ENCODE measurements around the gene ZNF155.

The ZNF155 gene

GRCh38 chr19:44002566-44003460 lies 18.8 kb downstream of the ZNF155 start, which contains the start of gene ZNF230 (continued):
- TF ChIP-seq ZSCAN23 (tag by site-specific recombination; IDR thresholded peaks at IDR 0.05): 0 out of 2 replicates have a peak, but pooled peaks have one; percentile 59
- TF ChIP-seq ZSCAN18 (tag by site-specific recombination; IDR thresholded peaks at IDR 0.05): peak; percentile 24; the same call in 1 of the 2 replicates
- peak; percentile 32 for TF ChIP-seq SETDB1 (IDR thresholded peaks at IDR 0.05; ENCODE audit: insufficient read length, low read length)
- TF ChIP-seq, protein P1, sequence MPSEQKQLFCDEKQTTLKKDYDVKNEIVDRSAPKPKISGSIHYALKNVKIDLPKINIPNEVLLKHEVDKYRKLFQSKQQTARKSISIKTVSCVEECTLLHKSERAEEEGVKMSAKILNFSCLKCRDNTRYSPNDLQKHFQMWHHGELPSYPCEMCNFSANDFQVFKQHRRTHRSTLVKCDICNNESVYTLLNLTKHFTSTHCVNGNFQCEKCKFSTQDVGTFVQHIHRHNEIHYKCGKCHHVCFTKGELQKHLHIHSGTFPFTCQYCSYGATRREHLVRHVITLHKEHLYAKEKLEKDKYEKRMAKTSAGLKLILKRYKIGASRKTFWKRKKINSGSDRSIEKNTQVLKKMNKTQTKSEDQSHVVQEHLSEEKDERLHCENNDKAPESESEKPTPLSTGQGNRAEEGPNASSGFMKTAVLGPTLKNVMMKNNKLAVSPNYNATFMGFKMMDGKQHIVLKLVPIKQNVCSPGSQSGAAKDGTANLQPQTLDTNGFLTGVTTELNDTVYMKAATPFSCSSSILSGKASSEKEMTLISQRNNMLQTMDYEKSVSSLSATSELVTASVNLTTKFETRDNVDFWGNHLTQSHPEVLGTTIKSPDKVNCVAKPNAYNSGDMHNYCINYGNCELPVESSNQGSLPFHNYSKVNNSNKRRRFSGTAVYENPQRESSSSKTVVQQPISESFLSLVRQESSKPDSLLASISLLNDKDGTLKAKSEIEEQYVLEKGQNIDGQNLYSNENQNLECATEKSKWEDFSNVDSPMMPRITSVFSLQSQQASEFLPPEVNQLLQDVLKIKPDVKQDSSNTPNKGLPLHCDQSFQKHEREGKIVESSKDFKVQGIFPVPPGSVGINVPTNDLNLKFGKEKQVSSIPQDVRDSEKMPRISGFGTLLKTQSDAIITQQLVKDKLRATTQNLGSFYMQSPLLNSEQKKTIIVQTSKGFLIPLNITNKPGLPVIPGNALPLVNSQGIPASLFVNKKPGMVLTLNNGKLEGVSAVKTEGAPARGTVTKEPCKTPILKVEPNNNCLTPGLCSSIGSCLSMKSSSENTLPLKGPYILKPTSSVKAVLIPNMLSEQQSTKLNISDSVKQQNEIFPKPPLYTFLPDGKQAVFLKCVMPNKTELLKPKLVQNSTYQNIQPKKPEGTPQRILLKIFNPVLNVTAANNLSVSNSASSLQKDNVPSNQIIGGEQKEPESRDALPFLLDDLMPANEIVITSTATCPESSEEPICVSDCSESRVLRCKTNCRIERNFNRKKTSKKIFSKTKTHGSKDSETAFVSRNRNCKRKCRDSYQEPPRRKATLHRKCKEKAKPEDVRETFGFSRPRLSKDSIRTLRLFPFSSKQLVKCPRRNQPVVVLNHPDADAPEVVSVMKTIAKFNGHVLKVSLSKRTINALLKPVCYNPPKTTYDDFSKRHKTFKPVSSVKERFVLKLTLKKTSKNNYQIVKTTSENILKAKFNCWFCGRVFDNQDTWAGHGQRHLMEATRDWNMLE (tag by site-specific recombination; conservative IDR thresholded peaks at IDR 0.05; ENCODE audit: low read depth): peak; percentile 92
- TF ChIP-seq ZNF501 (tag by site-specific recombination; IDR thresholded peaks at IDR 0.05): peak; percentile 89
- TF ChIP-seq ZNF621 (tag by site-specific recombination; IDR thresholded peaks at IDR 0.05): no peak
- TF ChIP-seq ZFP69B (tag by site-specific recombination; IDR thresholded peaks at IDR 0.05): peak; percentile 88
- peak; percentile 70 for TF ChIP-seq ZNF2 (tag by site-specific recombination; IDR thresholded peaks at IDR 0.05)
- TF ChIP-seq REST (tag by site-specific recombination; IDR thresholded peaks at IDR 0.05): peak; percentile 64
- TF ChIP-seq PRDM10 (tag by site-specific recombination; IDR thresholded peaks at IDR 0.05): peak; percentile 99
- TF ChIP-seq ZBTB17 (tag by site-specific recombination; IDR thresholded peaks at IDR 0.05): peak; percentile 100
- TF ChIP-seq ZNF530 (tag by site-specific recombination; IDR thresholded peaks at IDR 0.05; ENCODE audit: low read depth): peak; percentile 16; the same call in 1 of the 2 replicates
- no peak for TF ChIP-seq ZNF274 (IDR thresholded peaks at IDR 0.05; ENCODE audit: low read length)
- TF ChIP-seq ZNF274 (tag by site-specific recombination; IDR thresholded peaks at IDR 0.05; ENCODE audit: borderline replicate concordance): no peak; the same call in 1 of the 2 replicates
- TF ChIP-seq YY1 (tag by site-specific recombination; IDR thresholded peaks at IDR 0.05): peak; percentile 97
- TF ChIP-seq BCL11B (tag by site-specific recombination; IDR thresholded peaks at IDR 0.05; ENCODE audit: low read depth): no peak
- TF ChIP-seq, protein P2, sequence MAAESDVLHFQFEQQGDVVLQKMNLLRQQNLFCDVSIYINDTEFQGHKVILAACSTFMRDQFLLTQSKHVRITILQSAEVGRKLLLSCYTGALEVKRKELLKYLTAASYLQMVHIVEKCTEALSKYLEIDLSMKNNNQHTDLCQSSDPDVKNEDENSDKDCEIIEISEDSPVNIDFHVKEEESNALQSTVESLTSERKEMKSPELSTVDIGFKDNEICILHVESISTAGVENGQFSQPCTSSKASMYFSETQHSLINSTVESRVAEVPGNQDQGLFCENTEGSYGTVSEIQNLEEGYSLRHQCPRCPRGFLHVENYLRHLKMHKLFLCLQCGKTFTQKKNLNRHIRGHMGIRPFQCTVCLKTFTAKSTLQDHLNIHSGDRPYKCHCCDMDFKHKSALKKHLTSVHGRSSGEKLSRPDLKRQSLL (tag by site-specific recombination; IDR thresholded peaks at IDR 0.05): peak; percentile 96
- peak; percentile 81 for TF ChIP-seq ZBTB10 (tag by site-specific recombination; IDR thresholded peaks at IDR 0.05)
